Tibial nerve (tissue), 3 donors: ENCODE results near the gene TMEM238L.

Experiments used
- CTCF ChIP-seq, 5 experiments: fragments of 200-600 bp in 3 of 5; fragments of 450-650 bp in 2 of 5; sonication (generic) in 3 of 5; IDR thresholded peaks; one replicate each; pipeline ENCODE4 v1.5.1; 2016 to 2019; ENCODE audit warnings: antibody characterized with exemption in 5 of 5, mild to moderate bottlenecking in 3 of 5, moderate library complexity in 2 of 5
- POLR2A ChIP-seq, 2 donors: fragments of 450-650 bp; IDR thresholded peaks; one replicate each; pipeline ENCODE4 v1.6.1; 2017; ENCODE audit warnings: antibody characterized with exemption in 2 of 2, mild to moderate bottlenecking in 2 of 2, moderate library complexity in 2 of 2

GRCh38 chr17:10779609-10780008 is 24.3 kb downstream of the TMEM238L start:
- no peak for TF ChIP-seq CTCF (IDR thresholded peaks at IDR 0.05)
- TF ChIP-seq POLR2A (IDR thresholded peaks at IDR 0.05) = no peak
